Panc1 (cell line): Measurements from ENCODE around the gene CRYGD. TPM values are rescaled to one million over a fixed set of nuclear protein-coding genes. Genes with fewer than 3 reads are reported as not detected.

Source experiments
- ATAC-seq: fragments of 200-7000 bp; cut with Tn5 transposase; 2 replicates; pipeline ENCODE4 v1.9.1; 2020; ENCODE audit warnings: mild to moderate bottlenecking, moderate library complexity
- BruUV-seq: library from RNA; stranded (reverse); fragments of 400-500 nt; replicated peaks from 2 replicates; lab custom pipeline; 2021; lab: Mats Ljungman, UMichigan
- CTCF ChIA-PET: fragments of 300-600 bp; sonication (Branson Sonifier 250); formaldehyde crosslinking; loops from one replicate; lab custom pipeline; 2022; ENCODE audit warnings: antibody characterized with exemption; lab: Charles Lee
- POLR2A ChIA-PET: fragments of 300-600 bp; sonication (Branson Sonifier 250); formaldehyde crosslinking; loops from one replicate; lab custom pipeline; 2022; ENCODE audit warnings: antibody characterized with exemption; lab: Charles Lee
- DNase-seq: peaks from one replicate; pipeline ENCODE4 v3.0.0-alpha.2; 2010; ENCODE audit warnings: low read depth, low spot score
- H3K27ac ChIP-seq: 2 replicates; pipeline ENCODE4 v1.5.1; 2011; ENCODE audit warnings: mild to moderate bottlenecking, low read length, inconsistent platforms
- H3K27me3 ChIP-seq: fragments of 200-500 bp; sonication (Bioruptor generic); 2 replicates; pipeline ENCODE4 v1.6.0; 2014; ENCODE audit warnings: low read length, inconsistent platforms; ENCODE audit not compliant: control insufficient read depth, insufficient read depth
- H3K36me3 ChIP-seq: fragments of 200-500 bp; sonication (Bioruptor generic); 2 replicates; pipeline ENCODE4 v1.5.1; 2014; ENCODE audit warnings: inconsistent platforms, mild to moderate bottlenecking, low read length, moderate library complexity; ENCODE audit not compliant: control insufficient read depth, insufficient read depth
- H3K4me1 ChIP-seq: 2 replicates; pipeline ENCODE4 v1.5.1; 2011; ENCODE audit warnings: inconsistent platforms, mild to moderate bottlenecking, low read length, moderate library complexity; ENCODE audit not compliant: control insufficient read depth, insufficient read depth
- H3K4me3 ChIP-seq, 2 experiments: 2 replicates each; pipeline ENCODE4 v1.5.1; 2011 to 2012; ENCODE audit warnings: low read depth in 2 of 2, low read length in 2 of 2, mild to moderate bottlenecking in 2 of 2, inconsistent platforms in 1 of 2, moderate library complexity in 1 of 2
- H3K9me3 ChIP-seq: fragments of 200-500 bp; sonication (Bioruptor generic); 2 replicates; pipeline ENCODE4 v1.5.1; 2014; ENCODE audit warnings: low read depth, mild to moderate bottlenecking, inconsistent platforms, low read length, moderate library complexity; ENCODE audit not compliant: control insufficient read depth, insufficient read depth
- POLR2AphosphoS5 ChIP-seq: IDR thresholded peaks from 2 replicates; pipeline ENCODE4 v1.6.1; 2012; ENCODE audit warnings: mild to moderate bottlenecking, low read depth, low read length, moderate library complexity
- SIN3A ChIP-seq: IDR thresholded peaks from 2 replicates; pipeline ENCODE4 v1.6.1; 2012; ENCODE audit warnings: low read depth, mild to moderate bottlenecking, low read length, moderate library complexity, borderline replicate concordance; ENCODE audit not compliant: insufficient read depth
- TCF7L2 ChIP-seq: IDR thresholded peaks from 2 replicates; pipeline ENCODE4 v1.6.1; 2011; ENCODE audit warnings: mild to moderate bottlenecking, low read depth, low read length, inconsistent platforms
- in situ Hi-C: cut with HindIII; loops from 2 replicates; pipeline ENCODE4 v1.10.0; 2016; ENCODE audit warnings: low sequenced_read_pairs, low pct_unique_long_range_greater_than_20kb
- intact Hi-C: fragments of 100-400 bp; cut with micrococcal nuclease; formaldehyde crosslinking; loops from one replicate; pipeline ENCODE4 v1.10.0; 2022; ENCODE audit not compliant: unreplicated experiment
- total RNA-seq: library from RNA; stranded (reverse); gene quantifications from one replicate; pipeline ENCODE4 v1.2.1, GENCODE V29; 2021; ENCODE audit not compliant: unreplicated experiment
- TF ChIP-seq, protein P1 (sequence below): fragments of 450-650 bp; IDR thresholded peaks from 2 replicates; pipeline ENCODE4 v1.5.1; 2017; ENCODE audit warnings: mild to moderate bottlenecking
- TF ChIP-seq, protein P2 (sequence below), 2 experiments: IDR thresholded peaks; 2 replicates each; pipeline ENCODE4 v1.6.1; 2011 to 2012; ENCODE audit warnings: low read depth in 2 of 2, control low read depth in 1 of 2, low read length in 1 of 2, mild to moderate bottlenecking in 1 of 2, moderate library complexity in 1 of 2; ENCODE audit not compliant: insufficient read depth in 1 of 2

The CRYGD gene
- total RNA-seq, 1 experiment from 2014 or later = not detected

DNA sequence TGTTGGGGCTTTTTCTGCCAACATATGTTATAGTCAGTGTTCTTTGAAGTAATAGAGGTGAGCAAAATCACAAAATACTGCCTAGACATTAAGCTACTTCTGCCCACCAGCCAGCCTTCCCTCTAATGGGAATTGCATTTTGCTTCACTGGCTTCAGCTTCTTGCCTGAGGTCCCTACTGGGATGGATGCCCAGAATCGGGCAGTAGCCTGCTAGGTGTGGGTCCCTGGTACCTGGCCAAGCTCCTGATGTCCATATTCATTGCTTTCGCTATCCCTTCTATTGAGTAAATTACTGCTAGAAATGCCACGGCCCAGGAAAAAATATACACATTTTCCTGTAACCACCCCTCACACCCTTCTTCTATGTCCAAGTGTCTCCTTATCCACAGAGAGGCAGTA, 27.0 kb downstream of the CRYGD start:
- in situ Hi-C loops (no loop called here), intact Hi-C loops (no loop called here)
- ChIA-PET CTCF (no interaction called here), POLR2A (no interaction called here)
- no peak overlapping the region for H3K4me3 ChIP-seq
- BruUV-seq = no TSS peak
- H3K4me1 ChIP-seq = no peaks in the 10 kb centered on the region
- no peaks in the 10 kb centered on the region for H3K9me3 ChIP-seq
- H3K27ac ChIP-seq = no peak overlapping the region
- H3K27me3 ChIP-seq = no peaks in the 10 kb centered on the region; the same call in 1 of the 2 replicates
- DNase-seq = no peak
- no peaks in the 10 kb centered on the region for H3K36me3 ChIP-seq
- TF ChIP-seq, protein P1, sequence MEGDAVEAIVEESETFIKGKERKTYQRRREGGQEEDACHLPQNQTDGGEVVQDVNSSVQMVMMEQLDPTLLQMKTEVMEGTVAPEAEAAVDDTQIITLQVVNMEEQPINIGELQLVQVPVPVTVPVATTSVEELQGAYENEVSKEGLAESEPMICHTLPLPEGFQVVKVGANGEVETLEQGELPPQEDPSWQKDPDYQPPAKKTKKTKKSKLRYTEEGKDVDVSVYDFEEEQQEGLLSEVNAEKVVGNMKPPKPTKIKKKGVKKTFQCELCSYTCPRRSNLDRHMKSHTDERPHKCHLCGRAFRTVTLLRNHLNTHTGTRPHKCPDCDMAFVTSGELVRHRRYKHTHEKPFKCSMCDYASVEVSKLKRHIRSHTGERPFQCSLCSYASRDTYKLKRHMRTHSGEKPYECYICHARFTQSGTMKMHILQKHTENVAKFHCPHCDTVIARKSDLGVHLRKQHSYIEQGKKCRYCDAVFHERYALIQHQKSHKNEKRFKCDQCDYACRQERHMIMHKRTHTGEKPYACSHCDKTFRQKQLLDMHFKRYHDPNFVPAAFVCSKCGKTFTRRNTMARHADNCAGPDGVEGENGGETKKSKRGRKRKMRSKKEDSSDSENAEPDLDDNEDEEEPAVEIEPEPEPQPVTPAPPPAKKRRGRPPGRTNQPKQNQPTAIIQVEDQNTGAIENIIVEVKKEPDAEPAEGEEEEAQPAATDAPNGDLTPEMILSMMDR = no peak
- no peak for TF ChIP-seq SIN3A
- TF ChIP-seq POLR2AphosphoS5 = no peak
- no peak for TF ChIP-seq TCF7L2
- TF ChIP-seq, protein P2, sequence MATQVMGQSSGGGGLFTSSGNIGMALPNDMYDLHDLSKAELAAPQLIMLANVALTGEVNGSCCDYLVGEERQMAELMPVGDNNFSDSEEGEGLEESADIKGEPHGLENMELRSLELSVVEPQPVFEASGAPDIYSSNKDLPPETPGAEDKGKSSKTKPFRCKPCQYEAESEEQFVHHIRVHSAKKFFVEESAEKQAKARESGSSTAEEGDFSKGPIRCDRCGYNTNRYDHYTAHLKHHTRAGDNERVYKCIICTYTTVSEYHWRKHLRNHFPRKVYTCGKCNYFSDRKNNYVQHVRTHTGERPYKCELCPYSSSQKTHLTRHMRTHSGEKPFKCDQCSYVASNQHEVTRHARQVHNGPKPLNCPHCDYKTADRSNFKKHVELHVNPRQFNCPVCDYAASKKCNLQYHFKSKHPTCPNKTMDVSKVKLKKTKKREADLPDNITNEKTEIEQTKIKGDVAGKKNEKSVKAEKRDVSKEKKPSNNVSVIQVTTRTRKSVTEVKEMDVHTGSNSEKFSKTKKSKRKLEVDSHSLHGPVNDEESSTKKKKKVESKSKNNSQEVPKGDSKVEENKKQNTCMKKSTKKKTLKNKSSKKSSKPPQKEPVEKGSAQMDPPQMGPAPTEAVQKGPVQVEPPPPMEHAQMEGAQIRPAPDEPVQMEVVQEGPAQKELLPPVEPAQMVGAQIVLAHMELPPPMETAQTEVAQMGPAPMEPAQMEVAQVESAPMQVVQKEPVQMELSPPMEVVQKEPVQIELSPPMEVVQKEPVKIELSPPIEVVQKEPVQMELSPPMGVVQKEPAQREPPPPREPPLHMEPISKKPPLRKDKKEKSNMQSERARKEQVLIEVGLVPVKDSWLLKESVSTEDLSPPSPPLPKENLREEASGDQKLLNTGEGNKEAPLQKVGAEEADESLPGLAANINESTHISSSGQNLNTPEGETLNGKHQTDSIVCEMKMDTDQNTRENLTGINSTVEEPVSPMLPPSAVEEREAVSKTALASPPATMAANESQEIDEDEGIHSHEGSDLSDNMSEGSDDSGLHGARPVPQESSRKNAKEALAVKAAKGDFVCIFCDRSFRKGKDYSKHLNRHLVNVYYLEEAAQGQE (IDR thresholded peaks at IDR 0.05; ENCODE audit: insufficient read depth in 1 of 2, low read depth in 2 of 2, low read length in 1 of 2) = no peak
- no peak for ATAC-seq

DNA sequence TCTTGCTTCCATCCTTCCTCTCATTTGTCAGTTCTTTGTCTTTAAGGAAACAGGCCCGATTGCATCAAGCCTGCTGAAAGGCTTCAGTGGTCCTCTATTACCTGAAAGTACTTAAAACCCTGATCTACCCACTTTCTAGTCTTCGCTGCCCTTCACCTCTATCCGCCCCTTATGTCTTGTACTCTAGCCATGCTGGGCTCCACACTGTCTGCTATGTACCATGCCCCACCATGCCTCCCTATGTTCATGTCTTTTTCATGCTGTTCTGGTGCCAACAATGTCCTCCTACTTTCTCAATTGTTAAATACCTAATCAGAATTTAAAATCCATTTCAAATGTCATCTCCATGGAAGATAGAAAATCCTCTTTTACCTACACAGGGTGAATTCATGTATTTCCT, 28.2 kb downstream of the CRYGD start:
- Histone ChIP-seq H3K4me1 (no peaks in the 10 kb centered on the region), H3K36me3 (no peaks in the 10 kb centered on the region), H3K4me3 (no peak overlapping the region), H3K9me3 (no peaks in the 10 kb centered on the region), H3K27ac (no peak overlapping the region), H3K27me3 (no peaks in the 10 kb centered on the region; the same call in 1 of the 2 replicates)
- intact Hi-C loops = no loop called here
- ATAC-seq (no peak), DNase-seq (no peak)
- POLR2A ChIA-PET = interaction anchor here (0.6 kb wide), 1 partner anchor 72 kb away, joined by 6 read pairs; no protein-coding TSS in a partner anchor
- in situ Hi-C loops = no loop called here
- CTCF ChIA-PET = no interaction called here
- no TSS peak for BruUV-seq
- TF ChIP-seq, protein P1 = no peak
- TF ChIP-seq TCF7L2 = no peak
- no peak for TF ChIP-seq POLR2AphosphoS5
